NB4 (cell line): ENCODE measurements around the gene ARHGAP11A.

Source experiments
- DNase-seq: peaks from one replicate; pipeline ENCODE4 v3.0.0; 2010; ENCODE audit warnings: low read depth
- H3K4me3 ChIP-seq: one replicate; pipeline ENCODE4 v1.5.1; 2011; ENCODE audit warnings: mild to moderate bottlenecking, low read depth, low read length, moderate library complexity
- MYC ChIP-seq: IDR thresholded peaks from 2 replicates; pipeline ENCODE4 v1.6.1; 2011; ENCODE audit warnings: low read depth, low read length
- POLR2A ChIP-seq: IDR thresholded peaks from 2 replicates; pipeline ENCODE4 v1.6.1; 2011; ENCODE audit warnings: mild to moderate bottlenecking; ENCODE audit not compliant: insufficient read length; ENCODE audit errors: extremely low read depth
- TF ChIP-seq, protein P1 (sequence below): IDR thresholded peaks from one replicate; pipeline ENCODE4 v1.5.1; 2012; ENCODE audit warnings: low read depth, low read length
- TF ChIP-seq, protein P2 (sequence below): IDR thresholded peaks from 2 replicates; pipeline ENCODE4 v1.6.1; 2011; ENCODE audit warnings: low read depth, low read length

The ARHGAP11A gene

DNA sequence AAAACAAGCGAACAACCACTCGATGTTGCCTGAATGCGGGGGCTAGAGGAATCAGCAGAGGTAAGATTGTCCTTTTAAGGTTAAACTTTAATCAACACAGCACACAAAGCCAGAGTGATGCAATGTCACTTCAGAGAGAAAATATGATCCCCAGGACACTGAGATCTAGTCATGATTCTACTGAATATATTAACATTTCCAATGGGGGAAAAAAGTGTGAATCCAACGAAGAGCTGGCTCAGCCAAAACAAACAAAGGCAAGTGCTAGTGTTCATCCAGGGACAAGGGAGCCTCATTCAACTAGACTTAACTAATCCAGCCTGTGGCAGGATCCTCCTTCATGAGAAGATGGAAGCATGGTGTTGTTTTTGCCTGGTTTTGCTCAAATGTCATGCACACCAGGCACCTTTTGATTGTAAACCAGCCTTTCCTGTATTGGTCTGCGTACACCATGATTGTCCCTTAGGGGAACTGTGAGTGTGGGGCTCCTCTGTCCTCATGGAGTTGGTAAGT is 62.0 kb downstream of the ARHGAP11A start:
- no peak overlapping the region for H3K4me3 ChIP-seq
- TF ChIP-seq, protein P1, sequence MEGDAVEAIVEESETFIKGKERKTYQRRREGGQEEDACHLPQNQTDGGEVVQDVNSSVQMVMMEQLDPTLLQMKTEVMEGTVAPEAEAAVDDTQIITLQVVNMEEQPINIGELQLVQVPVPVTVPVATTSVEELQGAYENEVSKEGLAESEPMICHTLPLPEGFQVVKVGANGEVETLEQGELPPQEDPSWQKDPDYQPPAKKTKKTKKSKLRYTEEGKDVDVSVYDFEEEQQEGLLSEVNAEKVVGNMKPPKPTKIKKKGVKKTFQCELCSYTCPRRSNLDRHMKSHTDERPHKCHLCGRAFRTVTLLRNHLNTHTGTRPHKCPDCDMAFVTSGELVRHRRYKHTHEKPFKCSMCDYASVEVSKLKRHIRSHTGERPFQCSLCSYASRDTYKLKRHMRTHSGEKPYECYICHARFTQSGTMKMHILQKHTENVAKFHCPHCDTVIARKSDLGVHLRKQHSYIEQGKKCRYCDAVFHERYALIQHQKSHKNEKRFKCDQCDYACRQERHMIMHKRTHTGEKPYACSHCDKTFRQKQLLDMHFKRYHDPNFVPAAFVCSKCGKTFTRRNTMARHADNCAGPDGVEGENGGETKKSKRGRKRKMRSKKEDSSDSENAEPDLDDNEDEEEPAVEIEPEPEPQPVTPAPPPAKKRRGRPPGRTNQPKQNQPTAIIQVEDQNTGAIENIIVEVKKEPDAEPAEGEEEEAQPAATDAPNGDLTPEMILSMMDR: no peak
- TF ChIP-seq POLR2A (no peak), MYC (no peak)
- TF ChIP-seq, protein P2, sequence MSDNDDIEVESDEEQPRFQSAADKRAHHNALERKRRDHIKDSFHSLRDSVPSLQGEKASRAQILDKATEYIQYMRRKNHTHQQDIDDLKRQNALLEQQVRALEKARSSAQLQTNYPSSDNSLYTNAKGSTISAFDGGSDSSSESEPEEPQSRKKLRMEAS: no peak
- no peak for DNase-seq

DNA sequence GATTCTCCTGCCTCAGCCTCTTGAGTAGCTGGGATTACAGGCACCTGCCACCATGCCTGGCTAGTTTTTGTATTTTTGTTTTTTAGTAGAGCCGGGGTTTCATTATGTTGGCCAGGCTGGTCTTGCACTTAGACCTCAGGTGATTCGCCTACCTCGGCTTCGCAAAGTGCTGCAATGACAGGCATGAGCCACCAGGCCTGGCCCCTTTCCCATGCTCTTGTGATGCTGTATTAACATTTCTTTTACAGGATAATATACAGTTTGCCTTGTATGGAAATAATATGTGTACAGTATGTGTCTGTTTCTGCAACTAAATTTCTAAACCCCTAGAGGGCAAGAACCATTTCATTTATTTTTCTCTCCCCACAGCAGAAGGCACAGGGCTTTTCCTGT is 64.0 kb downstream of the ARHGAP11A start:
- H3K4me3 ChIP-seq: no peak overlapping the region
- TF ChIP-seq, protein P2: no peak
- TF ChIP-seq MYC (no peak), POLR2A (no peak)
- TF ChIP-seq, protein P1: no peak
- no peak for DNase-seq

DNA sequence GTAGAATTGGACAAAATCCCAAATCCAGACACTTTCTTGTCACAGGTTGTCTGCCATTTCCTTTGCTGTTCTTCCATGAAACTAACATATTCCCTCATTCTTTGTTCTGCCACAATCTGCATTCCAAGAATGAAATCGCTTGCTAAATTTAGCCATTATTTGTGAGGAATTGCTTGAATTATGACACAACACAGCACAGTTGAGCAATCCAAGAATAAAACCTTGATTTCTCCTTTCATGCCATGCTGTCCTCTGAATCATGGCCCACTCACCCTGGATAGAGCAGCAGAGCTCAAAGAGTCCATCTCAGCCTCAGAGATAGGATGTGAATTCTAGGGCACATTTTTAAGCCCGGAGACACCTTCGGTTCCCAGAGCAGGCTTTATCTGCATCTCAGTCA is 67.3 kb downstream of the ARHGAP11A start:
- DNase-seq: no peak
- TF ChIP-seq, protein P1: no peak
- TF ChIP-seq MYC (no peak), POLR2A (no peak)
- TF ChIP-seq, protein P2: no peak
- no peak overlapping the region for H3K4me3 ChIP-seq

DNA sequence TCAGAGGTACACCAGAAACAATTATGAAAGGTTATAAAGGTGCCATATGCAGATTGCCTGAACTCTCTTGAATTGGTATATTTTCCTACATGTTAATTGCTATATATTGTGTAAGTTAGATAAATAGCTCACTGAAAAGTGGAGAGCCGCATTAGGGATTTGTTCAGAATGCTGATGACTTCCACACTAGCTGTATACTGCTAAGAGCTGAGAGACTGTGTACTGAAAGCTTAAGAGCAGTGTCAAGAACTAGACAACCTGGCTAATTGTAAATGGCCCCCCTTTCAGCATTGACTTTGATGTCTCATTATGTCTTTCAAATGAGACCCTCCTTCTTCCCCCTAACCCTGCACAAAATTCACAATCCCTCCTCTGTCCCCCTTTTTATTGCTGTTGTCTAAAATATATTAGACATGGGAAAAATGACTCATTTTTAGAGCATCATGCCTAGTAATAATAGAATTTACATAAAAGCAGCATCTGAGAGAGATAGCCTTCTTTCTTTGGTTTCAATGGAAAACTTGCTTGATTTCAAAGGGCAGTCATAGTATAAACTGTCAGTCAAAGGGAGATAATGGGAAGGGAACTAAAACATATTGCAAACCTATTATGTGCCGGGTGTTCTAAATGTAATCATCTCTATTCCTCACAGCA is 67.8 kb downstream of the ARHGAP11A start:
- TF ChIP-seq POLR2A: no peak
- no peak for TF ChIP-seq MYC
- TF ChIP-seq, protein P1: no peak
- TF ChIP-seq, protein P2: no peak
- DNase-seq: no peak
- no peak overlapping the region for H3K4me3 ChIP-seq

DNA sequence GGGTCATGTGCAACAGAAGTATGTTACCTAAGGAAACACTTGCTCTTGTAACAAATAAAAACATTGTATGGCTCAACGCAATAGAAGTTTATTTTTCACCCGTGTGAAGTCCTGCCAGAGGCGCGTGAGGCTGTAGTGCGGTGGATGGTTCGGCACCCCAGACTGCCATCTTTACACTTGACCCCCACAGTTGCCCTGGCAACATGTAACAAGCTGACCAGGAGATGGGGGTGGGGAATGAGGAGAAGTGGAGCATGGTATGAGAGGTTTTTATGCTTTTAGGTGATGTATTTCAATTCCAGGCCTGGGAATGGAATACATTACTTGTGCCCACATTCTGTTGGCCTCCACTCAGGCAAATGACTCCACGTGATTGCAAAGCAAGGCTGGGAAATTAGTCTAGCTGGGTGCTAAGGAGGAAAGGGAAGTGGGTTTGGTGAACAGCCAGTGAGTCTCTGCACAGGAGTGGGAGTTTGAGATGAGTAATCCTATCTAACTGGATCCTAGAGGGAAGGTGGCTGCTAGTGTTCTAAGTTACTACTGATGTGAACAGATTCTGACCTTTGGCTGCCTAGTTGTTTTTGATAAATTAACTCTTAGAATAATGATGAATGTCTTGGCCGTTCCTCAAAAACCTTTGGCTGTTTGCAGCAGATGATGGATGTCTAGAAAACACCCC is 68.7 kb downstream of the ARHGAP11A start:
- H3K4me3 ChIP-seq: no peak overlapping the region
- TF ChIP-seq MYC (0 out of 2 replicates have a peak, but pooled peaks have one; percentile 14), POLR2A (no peak)
- TF ChIP-seq, protein P1: no peak
- TF ChIP-seq, protein P2: peak; percentile 70; the same call in 1 of the 2 replicates
- peak; percentile 52 for DNase-seq
